Skeletal muscle tissue (tissue), 4 donors: ENCODE results near the gene HOXC4. TPM values are rescaled to one million over a fixed set of nuclear protein-coding genes. Genes with fewer than 3 reads are reported as not detected.

Experiments used
- H3K27ac ChIP-seq: one replicate; pipeline ENCODE4 v1.7.0; 2013; ENCODE audit warnings: mild to moderate bottlenecking, low read depth, low read length, inconsistent platforms
- H3K27me3 ChIP-seq, 3 donors: one replicate each; pipeline ENCODE4 v1.7.0; 2013; ENCODE audit warnings: low read length in 3 of 3; ENCODE audit not compliant: control insufficient read depth in 3 of 3, insufficient read depth in 3 of 3
- H3K36me3 ChIP-seq, 3 donors: one replicate each; pipeline ENCODE4 v1.7.0; 2013; ENCODE audit warnings: low read length in 3 of 3; ENCODE audit not compliant: control insufficient read depth in 3 of 3, insufficient read depth in 3 of 3
- H3K4me1 ChIP-seq, 3 donors: one replicate each; pipeline ENCODE4 v1.7.0; 2013; ENCODE audit warnings: low read length in 3 of 3, mild to moderate bottlenecking in 3 of 3; ENCODE audit not compliant: control insufficient read depth in 3 of 3, insufficient read depth in 3 of 3
- H3K4me3 ChIP-seq, 3 donors: one replicate each; pipeline ENCODE4 v1.7.0; 2013; ENCODE audit warnings: low read length in 3 of 3
- H3K9ac ChIP-seq, 3 donors: one replicate each; pipeline ENCODE4 v1.7.0; 2013; ENCODE audit warnings: low read length in 3 of 3, mild to moderate bottlenecking in 3 of 3, moderate library complexity in 2 of 3, low read depth in 1 of 3
- H3K9me3 ChIP-seq, 3 donors: one replicate each; pipeline ENCODE4 v1.7.0; 2013; ENCODE audit warnings: low read length in 3 of 3; ENCODE audit not compliant: control insufficient read depth in 3 of 3
- total RNA-seq: library from RNA; depleted of rRNA; stranded (reverse); fragments of >200 nt; gene quantifications from one replicate; pipeline ENCODE4 v1.2.3, GENCODE V29; 2014
- donor health status: Osteomylitis.

HOXC4 gene
- total RNA-seq, 1 donor from 2014 or later, result 1.0 TPM

- H3K9me3 ChIP-seq, result no peaks in the 10 kb centered on the region
- H3K9ac ChIP-seq, result peak overlapping the region in 1 of 3 donors; percentile 30
- peak overlapping the region in 1 of 3 donors; percentile 48 for H3K4me3 ChIP-seq
- H3K4me1 ChIP-seq, result peaks cover 40 to 51% (median 50%) of the 10 kb centered on the region in 3 donors
- H3K27me3 ChIP-seq, result peaks cover 3 to 5% (median 4%) of the 10 kb centered on the region in 3 donors
- peaks cover 0 to 3% (median 3%) of the 10 kb centered on the region in 3 donors for H3K36me3 ChIP-seq
- H3K27ac ChIP-seq, result no peak overlapping the region
These were observed 23.9 kb upstream of the HOXC4 start for GRCh38 chr12:54029529-54030441.

- H3K36me3 ChIP-seq, result peaks cover 0 to 3% (median 3%) of the 10 kb centered on the region in 3 donors
- no peak overlapping the region for H3K9ac ChIP-seq
- H3K27ac ChIP-seq, result no peak overlapping the region
- H3K27me3 ChIP-seq, result peaks cover 3 to 5% (median 5%) of the 10 kb centered on the region in 3 donors
- H3K4me1 ChIP-seq, result peaks cover 39 to 51% (median 45%) of the 10 kb centered on the region in 3 donors
- H3K4me3 ChIP-seq, result no peak overlapping the region
- H3K9me3 ChIP-seq, result no peaks in the 10 kb centered on the region
These were observed 23.2 kb upstream of the HOXC4 start for GRCh38 chr12:54030442-54030801.

- Histone ChIP-seq H3K4me1 (peaks cover 42 to 45% (median 43%) of the 10 kb centered on the region in 3 donors), H3K9me3 (no peaks in the 10 kb centered on the region), H3K27me3 (peaks cover 3 to 5% (median 5%) of the 10 kb centered on the region in 3 donors), H3K36me3 (peaks cover 0 to 3% (median 3%) of the 10 kb centered on the region in 3 donors), H3K9ac (no peak overlapping the region), H3K4me3 (no peak overlapping the region), H3K27ac (peak overlapping the region; percentile 41)
These were observed 22.7 kb upstream of the HOXC4 start for GRCh38 chr12:54030889-54031471.

GRCh38 chr12:54031480-54031879 is 22.2 kb upstream of the HOXC4 start:
- Histone ChIP-seq H3K9me3 (no peaks in the 10 kb centered on the region), H3K4me3 (no peak overlapping the region), H3K27ac (peak overlapping the region; percentile 41), H3K9ac (no peak overlapping the region), H3K36me3 (peaks cover 0 to 3% (median 3%) of the 10 kb centered on the region in 3 donors), H3K27me3 (peaks cover 3 to 5% (median 5%) of the 10 kb centered on the region in 3 donors), H3K4me1 (peaks cover 38 to 42% (median 40%) of the 10 kb centered on the region in 3 donors)

GRCh38 chr12:54032086-54032619 is 21.5 kb upstream of the HOXC4 start:
- Histone ChIP-seq H3K9ac (peak overlapping the region in 1 of 3 donors; percentile 58), H3K27ac (no peak overlapping the region), H3K4me1 (peaks cover 39 to 43% (median 40%) of the 10 kb centered on the region in 3 donors), H3K36me3 (peaks cover 0 to 3% (median 3%) of the 10 kb centered on the region in 3 donors), H3K9me3 (no peaks in the 10 kb centered on the region), H3K27me3 (peaks cover 3 to 7% (median 5%) of the 10 kb centered on the region in 3 donors), H3K4me3 (no peak overlapping the region)

GRCh38 chr12:54032627-54033100 is 21.0 kb upstream of the HOXC4 start, which contains the start of gene HOXC5:
Gene HOXC5, plus strand, starts transcription at chr12:54033050. Its CDS starts 73 bp downstream, at chr12:54033123.
- Histone ChIP-seq H3K27me3 (peaks cover 3 to 7% (median 5%) of the 10 kb centered on the region in 3 donors), H3K4me3 (peak within 1 kb of the TSS; percentile 56 to 70 (median 66)), H3K36me3 (peaks cover 0 to 3% (median 3%) of the 10 kb centered on the region in 3 donors), H3K9me3 (no peaks in the 10 kb centered on the region), H3K27ac (peak within 1 kb of the TSS; percentile 1), H3K4me1 (peaks cover 38 to 41% (median 40%) of the 10 kb centered on the region in 3 donors), H3K9ac (peak within 1 kb of the TSS; percentile 28 to 69 (median 58))

GRCh38 chr12:54033106-54033979 is 20.3 kb upstream of the HOXC4 start:
- H3K9me3 ChIP-seq, result no peaks in the 10 kb centered on the region
- H3K36me3 ChIP-seq, result peaks cover 0 to 3% (median 3%) of the 10 kb centered on the region in 3 donors
- peak overlapping the region; percentile 1 for H3K27ac ChIP-seq
- H3K4me1 ChIP-seq, result peaks cover 39 to 44% (median 40%) of the 10 kb centered on the region in 3 donors
- H3K4me3 ChIP-seq, result peak overlapping the region; percentile 56 to 70 (median 66)
- H3K27me3 ChIP-seq, result peaks cover 3 to 7% (median 5%) of the 10 kb centered on the region in 3 donors
- H3K9ac ChIP-seq, result peak overlapping the region in 2 of 3 donors; percentile 28 to 69

- H3K27ac ChIP-seq, result no peak overlapping the region
- no peak overlapping the region for H3K4me3 ChIP-seq
- H3K9ac ChIP-seq, result peak overlapping the region in 1 of 3 donors; percentile 16
- peaks cover 0 to 3% (median 3%) of the 10 kb centered on the region in 3 donors for H3K36me3 ChIP-seq
- H3K27me3 ChIP-seq, result peaks cover 3 to 7% (median 7%) of the 10 kb centered on the region in 3 donors
- H3K9me3 ChIP-seq, result no peaks in the 10 kb centered on the region
- peaks cover 39 to 47% (median 41%) of the 10 kb centered on the region in 3 donors for H3K4me1 ChIP-seq
These were observed 19.5 kb upstream of the HOXC4 start for GRCh38 chr12:54033980-54034784.
